Small intestine (tissue), 7 donors: Measurements from ENCODE around the gene ATF7. TPM values are rescaled to one million over a fixed set of nuclear protein-coding genes. Genes with fewer than 3 reads are reported as not detected.

ENCODE experiments used
- DNase-seq, 2 donors: peaks; one replicate each; pipeline versions ENCODE4 v3.0.0 to v3.0.0-alpha.2; 2013
- FAIRE-seq: peaks from 2 replicates; lab custom pipeline; 2012; peaks lifted over from hg19 to GRCh38; lab: Jason Lieb, UNC
- H3K27ac ChIP-seq, 3 donors: one replicate each; pipeline ENCODE4 v1.5.1; 2013; ENCODE audit warnings: low read length in 2 of 3, mild to moderate bottlenecking in 2 of 3, control low read depth in 1 of 3, inconsistent platforms in 1 of 3, low read depth in 1 of 3, moderate library complexity in 1 of 3
- H3K27me3 ChIP-seq, 3 donors: one replicate each; pipeline ENCODE4 v1.6.1; 2013; ENCODE audit warnings: low read length in 3 of 3, inconsistent platforms in 1 of 3; ENCODE audit not compliant: control insufficient read depth in 3 of 3, insufficient read depth in 3 of 3
- H3K36me3 ChIP-seq, 3 donors: one replicate each; pipeline ENCODE4 v1.6.1; 2013; ENCODE audit warnings: low read length in 3 of 3, inconsistent platforms in 1 of 3, low read depth in 1 of 3, mild to moderate bottlenecking in 1 of 3, moderate library complexity in 1 of 3; ENCODE audit not compliant: control insufficient read depth in 3 of 3, insufficient read depth in 2 of 3
- H3K4me1 ChIP-seq, 3 donors: one replicate each; pipeline ENCODE4 v1.6.1; 2013; ENCODE audit warnings: low read length in 2 of 3, inconsistent platforms in 1 of 3, low read depth in 1 of 3, mild to moderate bottlenecking in 1 of 3, moderate library complexity in 1 of 3; ENCODE audit not compliant: control insufficient read depth in 3 of 3, insufficient read depth in 2 of 3
- H3K4me3 ChIP-seq, 3 donors: one replicate each; pipeline ENCODE4 v1.5.1; 2013; ENCODE audit warnings: low read length in 3 of 3, control low read depth in 1 of 3, inconsistent platforms in 1 of 3, low read depth in 1 of 3, mild to moderate bottlenecking in 1 of 3, moderate library complexity in 1 of 3
- H3K9me3 ChIP-seq, 2 donors: one replicate each; pipeline ENCODE4 v1.6.1; 2013; ENCODE audit warnings: low read depth in 1 of 2, low read length in 1 of 2; ENCODE audit not compliant: control insufficient read depth in 2 of 2, insufficient read depth in 1 of 2
- WGBS, 3 donors: extraction: QIAGEN DNeasy Blood & Tissue Kit; methylation state at CpG; one replicate each; pipeline ENCODE4 v1.1.7; 2013; 5-methylcytosine and 5-hydroxymethylcytosine counted together
- polyA plus RNA-seq, 4 donors: library from polyadenylated mRNA; stranded (reverse) in 3 of 4; unstranded in 1 of 4; fragments of 200-250 nt in 3 of 4; fragments of 120-200 nt in 1 of 4; gene quantifications; one replicate each; pipeline versions ENCODE4 v1.2.1 to v1.2.3, GENCODE V29; 2013
- donor health status: healthy with polysubstance abuse.
- donor health status: control.
- donor health status: control.
- donor health status: Bipolar disorder and iron deficiency.
- donor health status: healthy.

Gene ATF7
- polyA plus RNA-seq, 4 donors: 8.6 to 32.9 (median 14.5) TPM

DNA sequence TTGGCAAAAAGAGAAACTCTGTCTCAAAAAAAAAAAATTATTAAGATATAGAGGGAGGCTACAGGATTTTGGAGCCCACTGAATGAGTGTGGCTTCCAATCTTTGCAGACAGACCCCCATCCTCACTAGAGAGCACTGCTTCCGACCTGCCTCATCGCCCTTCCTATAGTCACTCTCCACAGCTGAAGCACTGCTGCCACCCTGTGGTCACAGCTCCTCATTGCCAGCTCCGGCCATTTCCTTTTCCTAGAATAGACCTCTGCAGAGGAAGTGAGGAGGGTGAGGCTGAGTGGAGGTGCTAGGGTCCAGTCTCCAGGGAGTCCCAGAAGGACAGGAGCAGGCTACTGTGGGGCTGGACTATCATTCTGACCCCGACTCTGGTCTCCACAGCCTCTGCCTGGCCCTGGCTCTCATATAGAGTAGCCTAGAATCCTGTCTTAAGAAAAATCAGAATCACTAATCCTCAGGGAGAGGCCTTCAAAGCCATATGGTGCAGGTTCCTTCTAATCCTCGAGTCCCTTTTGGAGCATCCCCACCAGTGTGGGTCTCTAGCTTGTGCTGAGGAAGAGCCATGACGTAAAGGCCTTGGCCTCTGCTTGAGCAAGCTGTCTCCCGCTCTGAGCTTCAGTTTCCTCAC lies 117.5 kb downstream of the ATF7 start:
- Histone ChIP-seq H3K27ac (peak overlapping the region in 1 of 3 donors; percentile 24), H3K27me3 (no peaks in the 10 kb centered on the region), H3K9me3 (no peaks in the 10 kb centered on the region), H3K4me3 (no peak overlapping the region), H3K36me3 (peaks cover 0 to 74% (median 9%) of the 10 kb centered on the region in 3 donors), H3K4me1 (peaks cover 0 to 3% (median 0%) of the 10 kb centered on the region in 3 donors)
- FAIRE-seq (no peak), DNase-seq (peak; percentile 89 to 91)
- WGBS, 3 donors: 29 to 31% (median 29%) methylated on average over 7 of the region's 7 CpGs

DNA sequence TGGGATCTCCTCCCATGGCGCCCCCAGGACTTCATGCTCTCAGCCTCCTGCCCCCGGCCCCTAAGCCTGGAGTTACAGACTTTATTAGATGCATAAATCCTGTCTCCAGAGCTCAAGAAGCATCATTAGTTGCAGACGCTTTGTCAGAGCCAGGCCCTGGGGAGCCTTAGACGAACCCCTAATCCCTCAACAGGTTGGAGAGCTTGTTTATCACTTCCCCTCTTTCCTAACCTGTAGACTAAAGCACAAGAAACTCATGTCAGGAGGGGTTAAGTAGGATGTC lies 118.6 kb downstream of the ATF7 start:
- Histone ChIP-seq H3K27ac (no peak overlapping the region), H3K4me3 (no peak overlapping the region), H3K27me3 (no peaks in the 10 kb centered on the region), H3K4me1 (peaks cover 0 to 3% (median 0%) of the 10 kb centered on the region in 3 donors), H3K36me3 (peaks cover 0 to 79% (median 3%) of the 10 kb centered on the region in 3 donors), H3K9me3 (no peaks in the 10 kb centered on the region)
- FAIRE-seq (no peak), DNase-seq (no peak)
- 88 to 90% (median 89%) methylated on average over 4 of the region's 4 CpGs for WGBS, 3 donors

DNA sequence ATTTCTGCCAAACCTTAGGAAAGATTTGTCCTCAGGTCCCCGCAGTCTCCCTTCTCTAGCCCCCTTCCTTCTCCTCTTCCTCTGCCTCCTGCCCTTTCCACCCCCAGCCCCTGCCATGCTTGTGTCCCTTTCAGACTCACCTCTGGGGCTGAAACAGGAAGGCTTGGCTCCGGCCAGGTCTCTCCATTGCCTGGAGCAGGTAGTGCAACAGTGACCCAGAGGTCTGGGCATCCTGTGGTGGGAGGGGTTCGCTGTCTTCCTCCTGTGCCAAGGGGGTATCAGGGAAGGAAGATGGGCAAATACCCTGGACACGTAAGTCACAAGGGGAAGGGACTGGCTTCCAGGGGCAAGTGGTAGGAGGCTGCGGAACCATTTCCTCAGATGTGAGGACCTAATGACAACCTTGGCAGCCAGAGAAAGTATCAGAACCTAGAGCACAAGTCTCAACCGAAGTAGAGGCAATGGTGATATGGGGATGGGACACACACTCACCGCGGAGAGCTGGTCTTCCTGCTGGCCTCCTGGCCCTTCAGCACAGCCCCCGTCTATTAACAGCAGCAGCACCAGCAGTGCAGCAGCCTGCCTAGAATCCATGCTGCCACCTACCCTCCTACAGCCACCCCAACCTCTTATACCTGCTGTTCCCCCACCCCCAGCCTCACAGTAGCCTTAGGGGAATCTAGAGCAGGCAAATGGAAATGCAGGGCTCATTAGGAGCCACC lies 119.1 kb downstream of the ATF7 start, which contains the start of gene NPFF:
TSS of gene NPFF (minus strand) at position 604 of the 722 bp plus-strand sequence. CDS start at position 594, 10 bp downstream.
- no peak within 1 kb of the TSS for H3K4me3 ChIP-seq
- peaks cover 0 to 5% (median under 1%) of the 10 kb centered on the region in 3 donors for H3K4me1 ChIP-seq
- no peak for DNase-seq
- H3K27ac ChIP-seq: no peak within 1 kb of the TSS
- no peaks in the 10 kb centered on the region for H3K27me3 ChIP-seq
- no peak for FAIRE-seq
- WGBS, 3 donors: 91 to 92% (median 91%) methylated on average over 9 of the region's 9 CpGs
- H3K36me3 ChIP-seq: peaks cover 0 to 74% (median 1%) of the 10 kb centered on the region in 3 donors
- H3K9me3 ChIP-seq: no peaks in the 10 kb centered on the region

DNA sequence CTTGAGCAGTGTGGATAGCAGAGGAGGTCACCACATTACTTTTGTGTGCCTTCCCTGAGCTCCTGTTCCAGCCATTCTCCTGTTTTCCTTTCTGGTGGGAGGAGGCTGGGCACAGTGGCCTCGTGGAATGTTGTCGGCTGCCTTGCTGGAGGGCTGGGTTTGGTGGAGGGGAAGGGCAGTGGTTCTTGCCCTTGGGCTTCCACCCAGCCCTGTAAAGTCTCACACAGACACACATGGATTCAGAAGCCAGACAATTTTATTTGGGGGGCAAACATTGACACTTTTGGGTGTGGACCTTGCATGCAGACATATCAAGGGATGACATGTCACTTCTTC lies 119.8 kb downstream of the ATF7 start:
- no peak overlapping the region for H3K27ac ChIP-seq
- peaks cover 4 to 12% (median 5%) of the 10 kb centered on the region in 3 donors for H3K4me1 ChIP-seq
- WGBS, 3 donors: 50 to 60% (median 58%) methylated on average over 2 of the region's 2 CpGs
- DNase-seq (no peak), FAIRE-seq (no peak)
- H3K27me3 ChIP-seq: no peaks in the 10 kb centered on the region
- no peaks in the 10 kb centered on the region for H3K9me3 ChIP-seq
- peaks cover 0 to 69% (median 0%) of the 10 kb centered on the region in 3 donors for H3K36me3 ChIP-seq
- no peak overlapping the region for H3K4me3 ChIP-seq

DNA sequence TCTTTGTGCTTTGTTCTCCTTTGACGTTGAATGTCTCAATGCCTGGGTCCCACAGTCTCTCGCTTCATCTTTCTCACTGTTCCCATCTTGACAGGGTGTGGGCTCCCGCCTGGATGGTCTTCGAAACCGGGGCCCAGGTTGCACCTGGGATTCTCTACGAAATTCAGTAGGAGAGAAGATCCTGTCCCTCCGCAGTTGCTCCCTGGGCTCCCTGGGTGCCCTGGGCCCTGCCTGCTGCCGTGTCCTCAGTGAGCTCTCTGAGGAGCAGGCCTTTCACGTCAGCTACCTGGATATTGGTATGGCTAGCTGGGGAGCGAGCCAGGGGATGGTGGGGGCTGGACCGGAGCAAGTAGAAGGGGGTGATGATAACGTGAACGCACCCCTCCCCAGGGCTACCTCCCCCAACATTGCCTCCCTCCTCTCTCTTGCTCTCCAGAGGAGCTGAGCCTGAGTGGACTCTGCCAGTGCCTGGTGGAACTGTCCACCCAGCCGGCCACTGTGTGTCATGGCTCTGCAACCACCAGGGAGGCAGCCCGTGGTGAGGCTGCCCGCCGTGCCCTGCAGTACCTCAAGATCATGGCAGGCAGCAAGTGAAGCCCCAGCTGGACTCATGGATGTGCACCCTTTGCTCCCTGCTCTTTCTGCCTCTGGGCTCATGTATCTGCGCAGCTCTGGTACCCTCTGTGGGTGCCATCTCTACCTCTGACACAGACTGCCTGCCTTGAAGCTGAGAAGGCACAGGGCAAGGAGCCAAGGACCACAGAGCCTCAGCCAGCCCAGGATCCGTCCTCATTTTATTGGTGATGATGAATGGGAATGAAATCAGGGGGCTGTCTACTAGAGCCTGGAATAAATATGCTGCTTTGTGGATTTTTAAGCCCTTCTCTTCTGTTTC lies 120.4 kb downstream of the ATF7 start:
- Histone ChIP-seq H3K4me1 (peaks cover 4 to 12% (median 5%) of the 10 kb centered on the region in 3 donors), H3K9me3 (no peaks in the 10 kb centered on the region), H3K27ac (no peak overlapping the region), H3K4me3 (no peak overlapping the region), H3K27me3 (no peaks in the 10 kb centered on the region), H3K36me3 (peaks cover 0 to 68% (median 0%) of the 10 kb centered on the region in 3 donors)
- DNase-seq (no peak), FAIRE-seq (no peak)
- WGBS, 3 donors: 81 to 86% (median 86%) methylated on average over 19 of the region's 19 CpGs

DNA sequence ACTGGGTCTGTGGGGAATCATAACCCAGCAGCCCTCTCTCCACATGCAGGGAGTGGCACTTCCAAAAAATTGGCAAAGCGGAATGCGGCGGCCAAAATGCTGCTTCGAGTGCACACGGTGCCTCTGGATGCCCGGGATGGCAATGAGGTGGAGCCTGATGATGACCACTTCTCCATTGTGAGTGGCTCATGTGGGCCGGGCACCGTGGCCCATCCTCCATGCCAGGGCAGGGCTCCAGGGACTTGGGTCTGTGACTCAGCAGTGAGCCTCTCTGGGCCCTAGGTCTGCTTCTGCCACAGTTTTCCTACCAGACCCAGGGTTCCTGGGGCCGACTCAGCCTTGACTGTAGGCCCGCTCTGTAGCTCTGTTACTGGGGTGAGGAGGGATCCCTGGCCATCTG lies 121.1 kb downstream of the ATF7 start:
- H3K4me3 ChIP-seq: no peak overlapping the region
- H3K27me3 ChIP-seq: no peaks in the 10 kb centered on the region
- H3K27ac ChIP-seq: no peak overlapping the region
- DNase-seq (no peak), FAIRE-seq (no peak)
- H3K9me3 ChIP-seq: no peaks in the 10 kb centered on the region
- H3K36me3 ChIP-seq: peaks cover 0 to 61% (median 0%) of the 10 kb centered on the region in 3 donors
- H3K4me1 ChIP-seq: peaks cover 4 to 15% (median 5%) of the 10 kb centered on the region in 3 donors
- 85 to 90% (median 86%) methylated on average over 10 of the region's 10 CpGs for WGBS, 3 donors

DNA sequence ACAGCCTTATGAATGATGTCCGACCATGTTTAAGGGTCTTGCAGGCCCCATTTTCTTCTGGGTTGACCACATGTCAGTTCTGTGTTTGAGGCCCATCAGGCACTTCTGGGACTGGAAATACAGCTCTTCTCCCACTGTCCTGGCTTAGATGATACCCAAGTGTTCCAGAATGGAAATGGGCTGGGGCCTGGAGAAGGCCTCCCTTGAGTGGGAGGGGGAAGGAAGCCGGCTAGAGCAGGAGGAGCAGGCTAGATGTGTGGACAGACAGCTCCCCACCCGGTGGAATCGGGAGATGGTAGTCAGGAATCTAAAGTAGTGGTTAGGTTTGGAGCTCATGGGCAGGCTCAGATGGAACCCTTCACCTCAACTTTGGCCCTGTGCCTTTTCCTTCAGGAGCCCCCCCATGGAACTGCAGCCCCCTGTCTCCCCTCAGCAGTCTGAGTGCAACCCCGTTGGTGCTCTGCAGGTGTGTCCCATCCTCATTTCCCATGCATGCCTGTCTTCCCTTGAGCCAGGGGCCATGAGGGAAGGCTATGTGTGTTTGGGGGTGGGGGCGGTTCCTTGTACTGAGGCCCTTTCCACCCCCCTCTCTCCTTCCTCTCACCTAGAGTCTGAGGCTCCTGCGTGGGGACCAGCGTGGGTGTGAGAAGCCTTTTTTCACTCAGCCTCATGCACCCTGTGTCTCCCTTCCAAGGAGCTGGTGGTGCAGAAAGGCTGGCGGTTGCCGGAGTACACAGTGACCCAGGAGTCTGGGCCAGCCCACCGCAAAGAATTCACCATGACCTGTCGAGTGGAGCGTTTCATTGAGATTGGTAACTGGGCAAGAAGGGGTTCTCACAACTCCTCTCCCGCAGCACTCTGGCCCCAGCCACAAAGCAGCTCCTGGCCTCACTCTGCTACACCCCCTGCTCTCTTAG lies 121.9 kb downstream of the ATF7 start:
- DNase-seq (no peak), FAIRE-seq (no peak)
- no peaks in the 10 kb centered on the region for H3K27me3 ChIP-seq
- H3K36me3 ChIP-seq: peaks cover 0 to 59% (median 0%) of the 10 kb centered on the region in 3 donors
- H3K4me1 ChIP-seq: peaks cover 4 to 22% (median 5%) of the 10 kb centered on the region in 3 donors
- H3K4me3 ChIP-seq: no peak overlapping the region
- H3K27ac ChIP-seq: no peak overlapping the region
- 80 to 85% (median 83%) methylated on average over 14 of the region's 14 CpGs for WGBS, 3 donors
- no peaks in the 10 kb centered on the region for H3K9me3 ChIP-seq
